Muscle of leg (tissue), 11 donors: ENCODE data around the gene ISL1. TPM values are rescaled to one million over a fixed set of nuclear protein-coding genes. Genes with fewer than 3 reads are reported as not detected.

Source experiments
- DNase-seq: peaks from one replicate; pipeline ENCODE4 v3.0.0; 2013
- H3K27ac ChIP-seq: one replicate; pipeline ENCODE4 v1.5.1; 2013; ENCODE audit warnings: mild to moderate bottlenecking, low read length, control low read depth
- H3K27me3 ChIP-seq: one replicate; pipeline ENCODE4 v1.6.1; 2013; ENCODE audit warnings: low read length; ENCODE audit not compliant: control insufficient read depth, insufficient read depth
- H3K36me3 ChIP-seq: one replicate; pipeline ENCODE4 v1.6.1; 2013; ENCODE audit warnings: low read length; ENCODE audit not compliant: control insufficient read depth, insufficient read depth
- H3K4me1 ChIP-seq: one replicate; pipeline ENCODE4 v1.6.1; 2013; ENCODE audit warnings: low read length; ENCODE audit not compliant: control insufficient read depth, insufficient read depth
- H3K4me3 ChIP-seq: one replicate; pipeline ENCODE4 v1.5.1; 2013; ENCODE audit warnings: low read length, control low read depth
- H3K9me3 ChIP-seq: replicated peaks from 2 replicates; pipeline ENCODE4 v1.6.1; 2013; ENCODE audit warnings: low read depth, low read length; ENCODE audit not compliant: control insufficient read depth
- WGBS: methylation state at CpG from one replicate; pipeline ENCODE4 v1.1.5; 2013; ENCODE audit warnings: missing lambda C conversion rate; ENCODE audit not compliant: insufficient coverage; 5-methylcytosine and 5-hydroxymethylcytosine counted together
- polyA plus RNA-seq, 8 donors: library from polyadenylated mRNA; unstranded; fragments of 120-200 nt; gene quantifications; one replicate each; pipeline versions ENCODE4 v1.2.1 to v1.2.3, GENCODE V29; 2013; ENCODE audit warnings: inconsistent platforms in 1 of 8, low replicate concordance in 1 of 8; ENCODE audit not compliant: insufficient read length in 8 of 8, insufficient read depth in 1 of 8
- total RNA-seq: library from RNA; stranded (reverse); fragments of 120-200 nt; gene quantifications from one replicate; pipeline ENCODE4 v1.2.4, GENCODE V29; 2013

Gene ISL1
- total and polyA plus RNA-seq, 9 donors = 0.07 to 1.0 (median 0.31) TPM; not detected in 1

DNA sequence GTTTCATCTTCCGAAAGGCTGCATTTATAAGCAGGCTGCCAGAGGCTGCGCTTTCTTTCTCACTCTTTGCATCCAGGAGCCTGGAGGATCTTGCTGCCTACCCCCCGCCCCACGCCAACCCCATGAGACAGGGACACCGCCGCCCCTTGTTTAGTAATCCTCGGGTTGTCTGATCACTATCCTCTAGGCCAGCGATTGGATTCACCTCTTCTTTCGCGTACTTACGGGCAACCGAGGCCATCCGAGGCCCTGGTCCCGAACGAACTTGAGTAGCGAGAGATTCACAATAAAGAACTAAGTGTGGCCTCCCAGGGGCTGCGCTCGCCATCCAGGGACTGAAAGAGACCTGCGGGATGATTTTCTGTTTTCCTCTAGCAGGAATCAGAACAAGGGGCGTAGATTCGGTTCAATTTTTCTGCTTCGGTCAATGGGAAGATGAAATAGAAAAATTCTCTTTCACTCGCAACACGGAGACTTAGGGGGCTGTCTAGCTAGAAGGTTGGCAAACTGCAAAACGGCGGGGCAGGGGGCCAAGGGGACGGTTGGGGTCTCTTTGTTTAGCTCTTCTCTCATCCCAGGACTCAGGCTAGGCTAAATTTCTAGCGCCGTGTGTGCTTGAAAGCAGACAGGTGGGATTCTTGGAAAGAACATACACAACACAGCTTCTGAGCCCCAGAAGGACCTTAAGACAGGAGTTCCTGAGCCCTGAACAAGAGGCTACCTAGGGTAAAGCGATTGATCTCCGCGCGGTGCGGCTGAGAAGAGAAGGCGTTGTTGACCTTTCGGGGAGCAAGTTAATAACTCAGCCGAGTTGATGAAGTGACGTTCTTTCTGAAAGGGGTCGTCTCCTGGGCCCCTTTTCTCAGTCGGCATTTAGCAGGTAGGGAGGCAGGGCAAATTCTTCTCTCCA lies 5.8 kb upstream of the ISL1 start:
- Histone ChIP-seq H3K27ac (no peak overlapping the region), H3K4me3 (no peak overlapping the region), H3K4me1 (peaks cover 15% of the 10 kb centered on the region), H3K27me3 (peaks cover 54% of the 10 kb centered on the region), H3K9me3 (no peaks in the 10 kb centered on the region), H3K36me3 (no peaks in the 10 kb centered on the region)
- no peak for DNase-seq
- 26% methylated on average over 30 of the region's 40 CpGs for WGBS

DNA sequence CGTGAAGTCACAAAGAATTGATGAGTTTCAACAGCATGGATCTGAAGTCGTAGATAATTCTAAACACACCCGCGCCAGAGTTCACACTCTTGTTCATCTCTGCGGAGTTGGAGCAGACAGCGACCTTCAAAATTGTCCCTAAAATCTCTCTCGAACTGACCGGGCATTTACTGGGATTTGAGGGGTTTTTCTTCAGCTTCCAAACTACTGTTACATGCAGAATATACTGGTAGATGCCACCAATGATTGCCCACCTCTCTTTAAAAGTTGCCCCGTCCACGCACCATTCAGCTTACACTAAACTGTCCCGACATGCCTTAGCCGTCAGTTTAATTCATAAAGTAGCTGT lies 5.2 kb upstream of the ISL1 start:
- H3K27ac ChIP-seq = no peak overlapping the region
- no peak overlapping the region for H3K4me3 ChIP-seq
- peaks cover 60% of the 10 kb centered on the region for H3K27me3 ChIP-seq
- DNase-seq = no peak
- 18% methylated on average over 8 of the region's 12 CpGs for WGBS
- H3K36me3 ChIP-seq = no peaks in the 10 kb centered on the region
- H3K9me3 ChIP-seq = no peaks in the 10 kb centered on the region
- peaks cover 20% of the 10 kb centered on the region for H3K4me1 ChIP-seq

DNA sequence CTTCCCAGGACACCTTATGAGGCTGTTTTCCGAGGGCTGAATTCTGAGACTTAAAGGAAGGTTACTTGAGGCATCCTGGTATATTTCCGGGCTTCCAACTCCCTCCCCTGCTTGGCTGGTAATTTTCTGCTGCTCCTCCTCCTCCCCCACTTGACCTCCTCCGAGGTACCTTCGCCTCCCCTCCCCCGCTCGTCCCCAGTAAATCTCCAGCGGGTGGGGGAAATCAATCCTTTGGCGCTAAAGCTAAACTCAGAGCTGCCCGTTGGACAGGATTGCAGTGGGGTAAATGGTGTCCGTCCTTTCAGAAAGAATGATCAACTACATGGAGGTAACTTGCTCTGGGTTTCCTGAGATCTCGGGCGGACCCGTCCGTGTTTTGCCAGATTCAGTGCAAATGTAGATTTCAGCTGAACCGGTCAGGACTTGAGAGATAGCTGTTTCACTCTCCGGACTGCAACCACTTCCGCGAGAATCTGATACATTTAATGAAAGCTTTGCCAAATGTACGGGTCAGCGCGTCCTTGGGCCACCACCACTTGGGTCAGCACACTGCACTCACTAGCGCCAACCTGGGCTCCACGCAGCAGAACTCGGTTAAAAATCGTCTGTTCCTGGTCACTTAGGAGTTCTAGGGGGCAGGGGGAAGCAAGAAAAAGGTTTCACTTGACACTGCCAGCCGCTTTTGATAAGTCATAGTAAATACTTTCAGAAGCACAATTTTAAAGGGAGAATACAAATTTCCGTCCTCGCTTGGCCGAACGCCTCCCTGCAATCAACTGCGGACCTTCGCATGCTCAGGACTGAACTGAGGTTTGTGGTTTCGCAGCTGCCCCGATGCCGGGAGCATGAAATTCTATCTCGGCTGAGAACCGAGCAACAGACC lies 4.6 kb upstream of the ISL1 start:
- peak overlapping the region; percentile 14 for H3K4me3 ChIP-seq
- DNase-seq = no peak
- under 1% methylated on average over 28 of the region's 37 CpGs for WGBS

DNA sequence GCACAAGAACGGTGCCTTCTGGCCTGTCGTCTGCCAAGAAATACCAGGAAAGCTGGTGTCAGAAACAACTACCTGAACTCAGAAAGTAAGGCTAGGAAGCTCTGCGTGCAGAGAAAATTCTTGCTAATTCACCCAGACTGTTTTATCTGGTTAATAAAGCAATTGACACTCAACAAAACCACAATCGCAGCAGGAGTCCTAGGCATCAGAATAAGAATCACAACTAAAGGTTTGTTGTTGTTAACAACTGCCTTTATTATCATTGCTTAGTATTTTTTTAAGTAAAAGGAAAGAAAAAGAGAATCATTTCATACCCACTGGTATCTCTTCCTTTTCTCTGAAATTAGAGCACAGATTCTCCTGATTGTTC lies 3.9 kb upstream of the ISL1 start:
- DNase-seq = no peak
- H3K27me3 ChIP-seq = peaks cover 68% of the 10 kb centered on the region
- no peaks in the 10 kb centered on the region for H3K36me3 ChIP-seq
- H3K9me3 ChIP-seq = no peaks in the 10 kb centered on the region
- no peak overlapping the region for H3K27ac ChIP-seq
- no peak overlapping the region for H3K4me3 ChIP-seq
- peaks cover 28% of the 10 kb centered on the region for H3K4me1 ChIP-seq
- WGBS = 0% methylated on average over 2 of the region's 4 CpGs

More for the DNA sequence above, 4.6 kb upstream of the ISL1 start:
- no peaks in the 10 kb centered on the region for H3K9me3 ChIP-seq
- peaks cover 26% of the 10 kb centered on the region for H3K4me1 ChIP-seq
- H3K36me3 ChIP-seq = no peaks in the 10 kb centered on the region
- no peak overlapping the region for H3K27ac ChIP-seq
- peaks cover 65% of the 10 kb centered on the region for H3K27me3 ChIP-seq

DNA sequence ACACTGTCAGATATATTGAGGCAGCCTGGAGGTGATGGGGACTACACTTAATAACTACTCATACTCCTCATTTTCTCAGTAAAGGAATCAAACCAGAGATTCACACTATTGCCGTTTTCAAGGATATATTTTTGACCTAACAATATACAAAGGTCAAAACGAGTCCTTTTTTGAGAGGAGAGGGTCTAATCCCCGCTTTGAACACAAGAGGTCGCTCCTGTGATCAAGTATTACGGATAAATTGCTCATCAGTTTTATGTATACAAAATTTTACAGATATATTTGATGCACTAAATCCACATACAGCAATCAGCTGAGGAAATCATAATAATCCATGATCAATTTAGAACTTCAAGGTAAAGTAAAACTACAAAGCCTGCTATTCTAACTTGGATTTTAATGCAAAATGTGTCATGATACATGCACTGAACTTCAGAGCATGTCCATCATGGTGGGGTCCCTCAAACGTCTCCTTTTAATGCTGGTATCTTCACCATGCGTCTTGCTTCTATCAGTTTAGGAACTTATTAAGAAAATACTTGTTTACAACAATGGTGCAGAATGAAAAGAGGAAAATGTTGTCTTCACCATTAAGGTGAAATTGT lies 2.5 kb upstream of the ISL1 start:
- H3K27ac ChIP-seq = no peak overlapping the region
- H3K9me3 ChIP-seq = no peaks in the 10 kb centered on the region
- WGBS = no CpG with 5 or more reads among the region's 7 CpGs
- peaks cover 28% of the 10 kb centered on the region for H3K4me1 ChIP-seq
- no peaks in the 10 kb centered on the region for H3K36me3 ChIP-seq
- no peak for DNase-seq
- no peak overlapping the region for H3K4me3 ChIP-seq
- H3K27me3 ChIP-seq = peaks cover 70% of the 10 kb centered on the region

DNA sequence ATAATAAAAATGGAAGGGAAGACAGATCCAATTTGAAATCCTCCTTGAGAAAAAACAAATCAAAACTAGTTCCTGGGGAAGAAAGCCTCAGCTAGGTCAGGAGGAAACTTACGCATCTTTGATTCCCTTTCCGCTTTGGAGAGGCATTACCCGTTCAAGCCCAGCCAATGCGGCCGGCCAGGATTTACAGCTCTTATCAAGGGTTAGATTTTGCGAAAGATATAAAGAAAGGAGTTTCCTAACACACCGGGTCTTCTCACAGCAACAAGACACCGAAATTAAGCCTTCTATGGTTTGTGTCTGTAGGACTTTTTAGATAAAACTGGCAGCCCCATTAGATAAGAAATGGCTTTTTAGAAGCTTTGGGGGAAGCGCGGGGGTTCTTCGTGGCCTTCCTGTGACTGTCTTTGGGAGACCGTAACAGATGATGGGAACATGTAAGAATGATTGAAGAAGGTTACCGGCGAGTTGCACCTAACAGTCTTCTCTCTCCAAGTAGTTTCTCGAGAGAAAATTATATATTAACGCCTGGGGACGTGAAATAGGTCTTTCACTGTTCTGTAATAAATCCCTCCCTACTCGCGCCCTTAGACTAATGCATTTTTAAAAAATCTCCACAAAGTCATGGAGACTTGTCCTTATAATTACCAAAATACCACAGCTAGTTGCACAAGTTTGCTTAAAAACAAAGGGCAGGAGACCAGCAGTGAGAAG lies 1.3 kb upstream of the ISL1 start:
- DNase-seq = no peak
- Histone ChIP-seq H3K4me1 (peaks cover 28% of the 10 kb centered on the region), H3K9me3 (no peaks in the 10 kb centered on the region), H3K36me3 (no peaks in the 10 kb centered on the region), H3K27ac (no peak overlapping the region), H3K4me3 (no peak overlapping the region), H3K27me3 (peaks cover 73% of the 10 kb centered on the region)
- WGBS = 15% methylated on average over 4 of the region's 19 CpGs

DNA sequence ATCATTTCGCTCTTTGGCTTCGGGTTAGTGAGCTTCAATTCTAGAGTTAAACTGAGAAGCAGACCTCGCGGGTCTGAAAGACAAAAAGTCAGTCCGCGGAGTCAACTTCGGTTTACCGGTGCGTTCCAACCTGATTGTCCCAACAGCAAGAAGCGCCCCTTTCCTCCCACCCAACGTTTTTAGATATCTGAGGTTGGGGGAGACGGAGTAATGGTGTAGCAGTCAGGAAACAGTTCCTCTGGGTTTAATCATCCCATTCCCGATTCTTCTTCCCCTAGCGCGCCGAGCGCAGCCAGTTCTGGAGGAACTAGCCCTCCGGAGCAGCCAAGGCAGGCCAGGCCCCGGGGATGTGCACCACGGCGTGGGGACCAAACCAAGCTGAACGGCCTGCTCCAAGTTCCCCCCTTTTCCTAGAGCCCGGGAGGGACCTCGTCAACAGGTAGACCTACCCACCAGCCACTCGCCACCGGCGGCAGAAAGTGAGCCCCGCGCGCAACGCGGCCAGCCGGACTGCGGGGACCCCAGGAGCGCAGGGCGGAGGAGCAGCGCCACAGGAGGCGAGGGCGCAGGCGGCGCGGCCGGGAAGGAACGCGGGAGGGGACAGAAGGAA lies 622 bp upstream of the ISL1 start:
- Histone ChIP-seq H3K4me1 (peaks cover 32% of the 10 kb centered on the region), H3K36me3 (no peaks in the 10 kb centered on the region), H3K9me3 (no peaks in the 10 kb centered on the region), H3K4me3 (peak overlapping the region; percentile 54), H3K27ac (no peak overlapping the region), H3K27me3 (peaks cover 73% of the 10 kb centered on the region)
- DNase-seq = no peak
- 1% methylated on average over 28 of the region's 45 CpGs for WGBS

DNA sequence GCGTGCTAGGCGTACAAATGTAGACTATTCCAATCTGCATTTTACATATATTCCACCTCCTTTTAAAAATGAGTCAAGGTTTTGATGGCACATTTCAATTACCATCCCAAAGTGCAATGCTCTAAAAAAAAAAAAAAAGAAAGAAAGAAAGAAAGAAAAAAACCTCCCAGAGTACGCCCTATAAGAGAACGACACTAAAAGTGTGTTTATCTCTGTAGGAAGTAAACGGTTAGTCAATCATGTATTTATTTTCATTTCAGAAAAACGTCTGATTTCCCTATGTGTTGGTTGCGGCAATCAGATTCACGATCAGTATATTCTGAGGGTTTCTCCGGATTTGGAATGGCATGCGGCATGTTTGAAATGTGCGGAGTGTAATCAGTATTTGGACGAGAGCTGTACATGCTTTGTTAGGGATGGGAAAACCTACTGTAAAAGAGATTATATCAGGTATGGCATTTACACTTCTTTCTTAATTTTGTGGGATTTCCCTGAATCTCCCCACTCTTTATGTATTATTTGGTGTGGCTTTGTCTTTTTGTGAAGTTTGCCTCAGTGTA lies 1.1 kb downstream of the ISL1 start:
- H3K36me3 ChIP-seq = no peaks in the 10 kb centered on the region
- no peak overlapping the region for H3K27ac ChIP-seq
- WGBS = 3% methylated on average over 4 of the region's 12 CpGs
- no peak for DNase-seq
- no peaks in the 10 kb centered on the region for H3K9me3 ChIP-seq
- peaks cover 24% of the 10 kb centered on the region for H3K4me1 ChIP-seq
- H3K4me3 ChIP-seq = no peak overlapping the region
- H3K27me3 ChIP-seq = peaks cover 73% of the 10 kb centered on the region

DNA sequence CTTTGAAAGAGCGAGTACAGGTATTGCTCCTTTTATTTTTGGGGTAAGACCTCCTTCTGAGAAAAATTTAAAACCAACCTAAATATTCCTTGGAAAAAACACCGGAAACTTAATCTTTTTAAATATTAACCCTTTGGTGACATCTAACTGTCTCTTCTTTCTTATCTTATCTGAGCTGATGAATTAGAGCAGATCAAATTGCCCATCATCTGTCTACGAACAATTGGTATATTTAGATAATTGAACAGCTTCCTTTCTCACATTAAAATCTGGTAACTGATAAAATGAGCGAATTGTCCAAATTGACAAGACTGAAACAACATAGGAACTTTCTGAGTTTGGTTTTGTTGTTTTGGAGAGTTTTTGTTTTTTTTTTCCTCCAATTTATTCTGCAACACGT lies 2.0 kb downstream of the ISL1 start:
- WGBS = no CpG with 5 or more reads among the region's 5 CpGs
- H3K9me3 ChIP-seq = no peaks in the 10 kb centered on the region
- no peak overlapping the region for H3K4me3 ChIP-seq

More for the DNA sequence above, 2.0 kb downstream of the ISL1 start:
- peaks cover 31% of the 10 kb centered on the region for H3K4me1 ChIP-seq
- no peaks in the 10 kb centered on the region for H3K36me3 ChIP-seq
- H3K27me3 ChIP-seq = peaks cover 78% of the 10 kb centered on the region
- no peak for DNase-seq
- H3K27ac ChIP-seq = no peak overlapping the region
